Smooth muscle cell (in vitro differentiated cells): ENCODE results near the gene GDPD2. TPM values are rescaled to one million over a fixed set of nuclear protein-coding genes. Genes with fewer than 3 reads are reported as not detected.

Source experiments
- DNase-seq: peaks from one replicate; lab custom pipeline; 2025; ENCODE audit not compliant: unreplicated experiment; lab: John Stamatoyannopoulos, UW
- H2AFZ ChIP-seq: fragments of 200-600 bp; sonication (generic); 2 replicates; pipeline ENCODE4 v1.6.0; 2016; ENCODE audit warnings: antibody characterized with exemption, low read depth, mild to moderate bottlenecking
- H3F3A ChIP-seq: fragments of 200-600 bp; sonication (generic); 2 replicates; pipeline ENCODE4 v1.6.0; 2017; ENCODE audit warnings: antibody characterized with exemption, low read depth
- H3K27ac ChIP-seq: fragments of 200-600 bp; sonication (generic); 2 replicates; pipeline ENCODE4 v1.5.1; 2016; ENCODE audit warnings: low read depth, mild to moderate bottlenecking
- H3K27me3 ChIP-seq: fragments of 200-600 bp; sonication (generic); 2 replicates; pipeline ENCODE4 v1.6.1; 2016; ENCODE audit warnings: low read depth, mild to moderate bottlenecking
- H3K36me3 ChIP-seq: fragments of 200-600 bp; sonication (generic); 2 replicates; pipeline ENCODE4 v1.5.1; 2016; ENCODE audit warnings: low read depth
- H3K4me1 ChIP-seq: fragments of 200-600 bp; sonication (generic); 2 replicates; pipeline ENCODE4 v1.5.1; 2016; ENCODE audit warnings: low read depth
- H3K4me2 ChIP-seq: fragments of 200-600 bp; sonication (generic); 2 replicates; pipeline ENCODE4 v1.6.0; 2016; ENCODE audit warnings: mild to moderate bottlenecking
- H3K4me3 ChIP-seq: fragments of 200-600 bp; sonication (generic); 2 replicates; pipeline ENCODE4 v1.5.1; 2016; ENCODE audit warnings: mild to moderate bottlenecking
- H3K79me2 ChIP-seq: fragments of 200-600 bp; sonication (generic); 2 replicates; pipeline ENCODE4 v1.6.0; 2016; ENCODE audit warnings: low read depth, mild to moderate bottlenecking
- H3K9ac ChIP-seq: fragments of 200-600 bp; sonication (generic); 2 replicates; pipeline ENCODE4 v1.6.0; 2016; ENCODE audit warnings: low read depth
- H3K9me3 ChIP-seq: fragments of 200-600 bp; sonication (generic); replicated peaks from 2 replicates; pipeline ENCODE4 v1.5.1; 2016; ENCODE audit warnings: low read depth
- H4K20me1 ChIP-seq: fragments of 200-600 bp; sonication (generic); 2 replicates; pipeline ENCODE4 v1.6.0; 2016; ENCODE audit warnings: low read depth
- WGBS: methylation state at CpG from one replicate; pipeline ENCODE4 v1.1.7; 2016; ENCODE audit warnings: low lambda C conversion rate; 5-methylcytosine and 5-hydroxymethylcytosine counted together
- polyA plus RNA-seq: library from polyadenylated mRNA; unstranded; fragments of >200 nt; fragmentation: Nextera tagmentation; extraction: Ambion mirVana; gene quantifications from 2 replicates; pipeline ENCODE4 v1.2.1, GENCODE V29; 2016
- total RNA-seq: library from RNA; depleted of rRNA; stranded (reverse); fragments of >200 nt; gene quantifications from 2 replicates; pipeline ENCODE4 v1.2.3, GENCODE V29; 2014
- TF ChIP-seq, protein P1 (sequence below): fragments of 200-600 bp; sonication (generic); IDR thresholded peaks from 2 replicates; pipeline ENCODE4 v1.5.1; 2017; ENCODE audit warnings: borderline replicate concordance, mild to moderate bottlenecking, antibody characterized with exemption; ENCODE audit not compliant: insufficient read depth, poor library complexity, severe bottlenecking

Gene GDPD2
- total and polyA plus RNA-seq, 2 experiments from 2014 or later, result not detected

DNA sequence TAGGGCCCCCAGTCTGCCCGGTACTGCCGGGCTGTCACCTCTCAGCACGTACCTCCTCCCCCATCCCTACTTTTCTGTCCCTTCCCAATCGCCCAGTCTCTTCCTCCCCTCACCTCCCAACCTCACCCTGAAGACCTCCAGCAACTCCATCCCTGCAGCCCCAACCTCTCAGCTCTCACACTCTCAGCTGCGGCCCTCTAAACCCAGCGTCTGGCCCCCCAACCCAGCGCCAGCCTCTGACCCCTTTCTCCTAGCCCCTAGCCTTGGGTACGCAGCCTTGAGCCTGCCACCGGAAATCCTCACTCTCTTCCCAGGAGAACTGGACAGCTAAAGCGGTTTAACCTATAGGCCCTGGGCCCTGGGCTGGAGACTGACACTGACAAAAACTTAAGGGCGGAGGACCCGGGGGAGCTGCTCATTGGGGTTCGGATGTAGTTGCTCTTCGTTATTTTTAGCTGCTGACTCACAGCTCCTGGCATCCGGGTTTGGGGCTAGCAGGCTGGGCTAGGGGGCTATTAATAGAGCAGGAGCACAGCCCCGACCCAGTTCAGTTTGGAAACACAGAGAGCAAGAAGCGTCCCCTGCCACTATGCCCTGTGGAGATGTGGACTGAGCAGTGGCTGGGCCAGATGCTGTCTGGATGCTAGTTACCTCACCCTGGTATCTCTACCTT, 11.9 kb downstream of the GDPD2 start:
- H3K9ac ChIP-seq, result no peak overlapping the region
- WGBS, result 50% methylated on average over 17 of the region's 17 CpGs
- H3K27me3 ChIP-seq, result no peaks in the 10 kb centered on the region
- H3K9me3 ChIP-seq, result no peaks in the 10 kb centered on the region
- no peaks in the 10 kb centered on the region for H3K4me1 ChIP-seq
- DNase-seq, result no peak
- peak overlapping the region; percentile 97 for H2AFZ ChIP-seq
- no peak overlapping the region for H3K27ac ChIP-seq
- peak overlapping the region; percentile 65 for H3K4me3 ChIP-seq
- H3K79me2 ChIP-seq, result no peaks in the 10 kb centered on the region
- H3K4me2 ChIP-seq, result peak overlapping the region; percentile 93
- no peaks in the 10 kb centered on the region for H4K20me1 ChIP-seq
- TF ChIP-seq, protein P1, sequence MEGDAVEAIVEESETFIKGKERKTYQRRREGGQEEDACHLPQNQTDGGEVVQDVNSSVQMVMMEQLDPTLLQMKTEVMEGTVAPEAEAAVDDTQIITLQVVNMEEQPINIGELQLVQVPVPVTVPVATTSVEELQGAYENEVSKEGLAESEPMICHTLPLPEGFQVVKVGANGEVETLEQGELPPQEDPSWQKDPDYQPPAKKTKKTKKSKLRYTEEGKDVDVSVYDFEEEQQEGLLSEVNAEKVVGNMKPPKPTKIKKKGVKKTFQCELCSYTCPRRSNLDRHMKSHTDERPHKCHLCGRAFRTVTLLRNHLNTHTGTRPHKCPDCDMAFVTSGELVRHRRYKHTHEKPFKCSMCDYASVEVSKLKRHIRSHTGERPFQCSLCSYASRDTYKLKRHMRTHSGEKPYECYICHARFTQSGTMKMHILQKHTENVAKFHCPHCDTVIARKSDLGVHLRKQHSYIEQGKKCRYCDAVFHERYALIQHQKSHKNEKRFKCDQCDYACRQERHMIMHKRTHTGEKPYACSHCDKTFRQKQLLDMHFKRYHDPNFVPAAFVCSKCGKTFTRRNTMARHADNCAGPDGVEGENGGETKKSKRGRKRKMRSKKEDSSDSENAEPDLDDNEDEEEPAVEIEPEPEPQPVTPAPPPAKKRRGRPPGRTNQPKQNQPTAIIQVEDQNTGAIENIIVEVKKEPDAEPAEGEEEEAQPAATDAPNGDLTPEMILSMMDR, result no peak
- no peaks in the 10 kb centered on the region for H3K36me3 ChIP-seq
- H3F3A ChIP-seq, result no peaks in the 10 kb centered on the region

DNA sequence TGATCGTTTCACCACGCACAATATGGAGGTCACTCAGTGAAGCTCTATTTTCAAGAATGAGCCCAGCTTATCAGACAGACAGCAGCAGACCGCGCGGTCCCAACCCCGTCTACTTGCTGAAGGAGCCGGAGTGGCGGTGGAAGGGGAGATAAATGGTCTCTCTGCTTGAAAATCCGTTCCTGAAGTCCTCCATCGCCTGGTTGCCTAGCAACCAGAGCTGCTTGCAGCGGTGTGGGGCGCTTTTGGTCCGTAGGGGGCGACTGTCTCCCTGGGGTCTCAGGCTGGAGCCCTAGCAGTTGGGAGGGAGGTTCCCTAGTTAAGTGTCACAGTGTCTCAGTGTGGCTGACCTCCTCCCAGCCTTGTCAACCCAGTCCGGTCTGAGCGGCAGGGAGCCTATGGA, 13.2 kb downstream of the GDPD2 start:
- Histone ChIP-seq H2AFZ (no peak overlapping the region), H3F3A (no peaks in the 10 kb centered on the region), H3K4me3 (no peak overlapping the region), H3K27me3 (peaks cover 4% of the 10 kb centered on the region), H3K4me1 (no peaks in the 10 kb centered on the region), H3K9ac (no peak overlapping the region), H3K79me2 (no peaks in the 10 kb centered on the region), H3K9me3 (no peaks in the 10 kb centered on the region), H3K36me3 (no peaks in the 10 kb centered on the region), H4K20me1 (no peaks in the 10 kb centered on the region), H3K4me2 (no peak overlapping the region), H3K27ac (no peak overlapping the region)
- no peak for DNase-seq
- 59% methylated on average over 16 of the region's 16 CpGs for WGBS
- TF ChIP-seq, protein P1, result no peak

DNA sequence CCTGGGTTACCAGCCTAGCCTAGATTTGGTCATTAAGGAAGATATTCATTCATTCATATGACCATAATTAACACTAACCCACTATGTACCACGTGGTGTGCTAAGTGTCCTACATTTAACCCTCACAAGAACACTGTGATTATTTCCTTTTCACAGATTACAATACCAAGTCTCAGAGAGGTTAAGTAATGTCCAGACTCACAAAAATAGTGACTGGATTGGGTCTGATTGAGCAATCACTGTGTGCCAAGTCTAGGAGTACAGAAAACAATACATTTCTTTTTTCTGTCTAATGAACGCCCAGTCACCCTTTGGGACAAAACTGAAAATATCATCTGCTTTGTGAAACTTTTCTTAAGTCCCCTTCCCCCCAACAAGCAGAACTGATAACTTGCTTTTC, 13.9 kb downstream of the GDPD2 start:
- DNase-seq, result no peak
- H4K20me1 ChIP-seq, result no peaks in the 10 kb centered on the region
- TF ChIP-seq, protein P1, result no peak
- H3K9me3 ChIP-seq, result no peaks in the 10 kb centered on the region
- H3K9ac ChIP-seq, result no peak overlapping the region
- H3K27ac ChIP-seq, result no peak overlapping the region
- H3K79me2 ChIP-seq, result no peaks in the 10 kb centered on the region
- WGBS, result 68% methylated on average over 2 of the region's 2 CpGs
- no peaks in the 10 kb centered on the region for H3K4me1 ChIP-seq
- H3K36me3 ChIP-seq, result no peaks in the 10 kb centered on the region
- H3K4me3 ChIP-seq, result no peak overlapping the region
- no peaks in the 10 kb centered on the region for H3F3A ChIP-seq
- H3K27me3 ChIP-seq, result peaks cover 4% of the 10 kb centered on the region
- no peak overlapping the region for H3K4me2 ChIP-seq
- no peak overlapping the region for H2AFZ ChIP-seq

DNA sequence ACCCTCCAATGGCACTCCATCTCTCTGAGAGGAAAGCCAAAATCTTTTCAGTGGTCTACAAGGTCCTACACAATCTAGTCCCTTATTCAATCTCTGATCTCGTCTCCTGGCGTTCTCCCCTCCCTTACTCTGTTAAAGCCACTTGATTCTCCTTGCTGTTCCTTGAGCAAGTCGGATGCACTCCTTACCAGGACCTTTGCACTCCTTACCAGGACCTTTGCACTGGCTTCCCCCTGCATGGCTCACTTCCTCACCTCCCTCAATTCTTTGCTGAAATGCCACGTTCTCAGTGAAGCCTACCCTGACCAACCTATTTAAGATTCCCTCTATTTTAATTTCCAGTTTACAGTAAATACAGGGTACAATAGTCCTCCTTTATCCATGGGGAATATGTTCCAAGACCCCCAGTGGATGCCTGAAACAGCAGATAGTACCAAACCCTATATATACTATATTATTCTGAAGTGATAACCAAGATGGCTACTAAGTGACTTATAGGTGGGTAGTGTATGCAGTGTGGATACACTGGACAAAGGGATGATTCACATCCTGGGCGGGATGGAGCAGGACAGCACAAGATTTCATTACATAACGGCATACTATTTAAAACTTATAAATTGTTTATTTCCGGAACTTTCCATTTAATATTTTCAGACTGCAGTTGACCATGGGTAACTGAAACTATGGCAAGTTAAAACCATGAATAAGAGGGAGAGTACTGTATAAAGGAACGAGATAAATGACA, 15.0 kb downstream of the GDPD2 start:
- DNase-seq, result no peak
- Histone ChIP-seq H3F3A (no peaks in the 10 kb centered on the region), H3K79me2 (no peaks in the 10 kb centered on the region), H3K4me3 (no peak overlapping the region), H3K9me3 (no peaks in the 10 kb centered on the region), H3K9ac (no peak overlapping the region), H3K27ac (no peak overlapping the region), H2AFZ (no peak overlapping the region), H3K4me1 (no peaks in the 10 kb centered on the region), H3K36me3 (no peaks in the 10 kb centered on the region), H4K20me1 (no peaks in the 10 kb centered on the region), H3K4me2 (no peak overlapping the region), H3K27me3 (peaks cover 9% of the 10 kb centered on the region)
- TF ChIP-seq, protein P1, result no peak
- 75% methylated on average over 8 of the region's 8 CpGs for WGBS
